ENCODE results near the gene ATP11A. TPM values are rescaled to one million over a fixed set of nuclear protein-coding genes. Genes with fewer than 3 reads are reported as not detected.
A peak's percentile ranks its signal among the peaks of the same experiment; 100 is the strongest.

The ATP11A gene
- total RNA-seq, 6 experiments from 2014 or later = 24.3 to 57.4 (median 33.1) TPM

DNA sequence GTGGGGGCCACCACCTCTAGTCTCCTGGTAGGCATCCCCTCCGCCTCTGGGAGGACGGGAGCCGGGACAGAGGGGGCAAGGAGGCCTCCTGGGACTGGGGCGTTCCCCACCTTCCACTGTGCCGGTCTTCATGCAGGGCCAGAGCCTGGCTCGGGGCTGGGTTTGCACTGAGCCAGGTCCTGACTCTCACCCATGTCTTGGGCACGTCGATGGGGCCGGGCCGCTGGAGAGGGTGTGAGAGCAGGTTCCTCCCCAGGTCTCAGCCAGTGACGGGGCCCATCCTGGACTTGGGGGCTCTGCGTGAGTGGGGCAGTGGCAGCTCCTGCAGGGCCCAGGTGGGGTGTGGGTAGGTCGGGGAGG lies 26.6 kb downstream of the ATP11A start:
- H3K4me3 ChIP-seq = no peak overlapping the region
- ATAC-seq (no peak), DNase-seq (peak in 1 of 3 donors; percentile 42)
- H3K36me3 ChIP-seq = no peaks in the 10 kb centered on the region
- no peak overlapping the region for H3K27ac ChIP-seq
- intact Hi-C loops (cut with DNase I) = no loop called here
- H3K27me3 ChIP-seq = no peaks in the 10 kb centered on the region
- peaks cover 0 to 13% (median 2%) of the 10 kb centered on the region in 4 donors for H3K4me1 ChIP-seq
- WGBS (ENCODE audit: insufficient coverage, low coverage, low lambda C conversion rate, missing lambda C conversion rate) = 100% methylated on average over 1 of the region's 13 CpGs
- TF ChIP-seq, protein P1, sequence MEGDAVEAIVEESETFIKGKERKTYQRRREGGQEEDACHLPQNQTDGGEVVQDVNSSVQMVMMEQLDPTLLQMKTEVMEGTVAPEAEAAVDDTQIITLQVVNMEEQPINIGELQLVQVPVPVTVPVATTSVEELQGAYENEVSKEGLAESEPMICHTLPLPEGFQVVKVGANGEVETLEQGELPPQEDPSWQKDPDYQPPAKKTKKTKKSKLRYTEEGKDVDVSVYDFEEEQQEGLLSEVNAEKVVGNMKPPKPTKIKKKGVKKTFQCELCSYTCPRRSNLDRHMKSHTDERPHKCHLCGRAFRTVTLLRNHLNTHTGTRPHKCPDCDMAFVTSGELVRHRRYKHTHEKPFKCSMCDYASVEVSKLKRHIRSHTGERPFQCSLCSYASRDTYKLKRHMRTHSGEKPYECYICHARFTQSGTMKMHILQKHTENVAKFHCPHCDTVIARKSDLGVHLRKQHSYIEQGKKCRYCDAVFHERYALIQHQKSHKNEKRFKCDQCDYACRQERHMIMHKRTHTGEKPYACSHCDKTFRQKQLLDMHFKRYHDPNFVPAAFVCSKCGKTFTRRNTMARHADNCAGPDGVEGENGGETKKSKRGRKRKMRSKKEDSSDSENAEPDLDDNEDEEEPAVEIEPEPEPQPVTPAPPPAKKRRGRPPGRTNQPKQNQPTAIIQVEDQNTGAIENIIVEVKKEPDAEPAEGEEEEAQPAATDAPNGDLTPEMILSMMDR (IDR thresholded peaks at IDR 0.05) = no peak
- no peak for TF ChIP-seq POLR2A (IDR thresholded peaks at IDR 0.05)
- no peaks in the 10 kb centered on the region for H3K9me3 ChIP-seq

DNA sequence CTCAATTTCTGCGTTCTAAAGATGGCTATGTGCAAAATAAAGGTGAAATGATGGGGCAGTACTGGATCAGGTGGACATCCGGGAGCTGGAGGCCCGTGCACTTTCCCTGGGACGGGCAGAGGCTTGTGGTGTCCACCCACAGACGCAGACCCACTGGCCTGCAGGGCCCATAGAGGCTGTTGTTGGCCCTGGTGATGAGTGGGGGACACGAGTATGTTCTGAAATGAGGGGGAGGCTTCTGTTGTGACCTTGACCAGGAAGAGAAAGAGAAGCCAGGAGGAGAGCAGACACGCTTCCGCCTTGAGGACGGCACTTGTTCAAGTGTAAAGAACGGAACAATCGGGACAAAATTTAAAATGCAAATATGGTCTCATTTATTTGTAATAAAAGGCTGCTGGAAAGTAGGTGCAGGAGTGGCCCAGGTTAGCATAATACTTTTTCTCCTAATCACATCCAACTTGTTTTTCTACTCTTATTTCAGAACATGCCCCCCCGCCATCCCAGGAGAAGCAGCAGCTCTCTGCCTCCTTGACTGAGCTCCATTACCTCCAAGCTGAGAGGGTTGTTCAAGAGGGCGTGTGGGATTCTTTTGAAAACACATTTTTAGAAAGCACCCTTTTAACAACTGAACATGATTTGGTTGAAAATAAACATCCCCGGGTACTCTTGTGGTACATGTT lies 27.1 kb downstream of the ATP11A start:
- 78% methylated on average over 5 of the region's 14 CpGs for WGBS (ENCODE audit: insufficient coverage, low coverage, low lambda C conversion rate, missing lambda C conversion rate)
- TF ChIP-seq POLR2A (IDR thresholded peaks at IDR 0.05) = no peak
- TF ChIP-seq, protein P1 (IDR thresholded peaks at IDR 0.05) = no peak
- H3K27ac ChIP-seq = no peak overlapping the region
- DNase-seq = peak in 1 of 3 donors; percentile 29
- H3K27me3 ChIP-seq = no peaks in the 10 kb centered on the region
- H3K9me3 ChIP-seq = no peaks in the 10 kb centered on the region
- H3K4me1 ChIP-seq = peaks cover 0 to 8% (median 0%) of the 10 kb centered on the region in 4 donors
- no peak overlapping the region for H3K4me3 ChIP-seq
- intact Hi-C loops (cut with DNase I) = no loop called here
- no peak for ATAC-seq
- no peaks in the 10 kb centered on the region for H3K36me3 ChIP-seq

DNA sequence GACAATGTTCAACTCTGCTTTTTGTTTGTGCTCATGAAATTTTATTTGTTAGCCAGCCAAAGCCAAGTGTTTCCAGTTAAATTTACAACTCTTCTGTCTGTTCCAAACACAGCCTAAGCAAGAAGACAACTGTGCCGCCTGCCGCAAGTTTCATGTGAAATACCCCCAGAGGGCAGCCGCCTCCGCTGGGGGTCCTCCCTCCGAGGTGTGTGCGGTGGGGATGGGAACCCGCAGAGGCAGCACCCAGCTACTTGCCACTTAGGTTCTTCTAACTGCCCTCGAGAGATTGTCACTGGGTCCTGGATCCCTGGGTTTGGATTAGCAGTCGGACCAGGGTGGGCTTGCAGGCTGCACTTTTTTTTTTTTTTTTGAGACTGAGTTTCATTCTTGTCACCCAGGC lies 28.5 kb downstream of the ATP11A start:
- no peak overlapping the region for H3K4me3 ChIP-seq
- DNase-seq (peak in 1 of 3 donors; percentile 32), ATAC-seq (no peak)
- peaks cover 0 to 6% (median 2%) of the 10 kb centered on the region in 4 donors for H3K4me1 ChIP-seq
- intact Hi-C loops (cut with DNase I) = no loop called here
- H3K9me3 ChIP-seq = no peaks in the 10 kb centered on the region
- no peaks in the 10 kb centered on the region for H3K27me3 ChIP-seq
- no peak for TF ChIP-seq POLR2A (IDR thresholded peaks at IDR 0.05)
- TF ChIP-seq, protein P1 (IDR thresholded peaks at IDR 0.05) = no peak
- WGBS (ENCODE audit: insufficient coverage, low coverage, low lambda C conversion rate, missing lambda C conversion rate) = 94% methylated on average over 2 of the region's 9 CpGs
- no peaks in the 10 kb centered on the region for H3K36me3 ChIP-seq
- no peak overlapping the region for H3K27ac ChIP-seq

DNA sequence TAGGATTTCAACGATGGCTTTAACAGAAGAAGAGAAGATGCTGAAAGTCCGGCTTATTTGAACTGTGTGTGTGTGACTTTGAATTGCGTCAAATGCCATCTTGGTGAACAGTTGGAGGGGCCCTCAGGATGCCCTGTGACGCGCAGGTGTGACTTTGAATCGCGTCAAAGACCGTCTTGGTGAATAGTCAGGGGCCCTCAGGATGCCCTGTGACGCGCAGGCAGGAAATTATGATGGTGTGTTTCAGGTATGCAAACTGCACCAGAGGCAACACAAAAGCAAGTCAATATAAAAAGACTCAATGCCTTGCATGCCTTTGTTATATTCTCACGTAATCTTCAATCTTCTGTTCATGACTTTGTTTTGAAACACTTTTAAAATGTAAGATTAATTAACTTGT lies 29.2 kb downstream of the ATP11A start:
- ATAC-seq (no peak), DNase-seq (no peak)
- WGBS (ENCODE audit: insufficient coverage, low coverage, low lambda C conversion rate, missing lambda C conversion rate) = 84% methylated on average over 10 of the region's 11 CpGs
- no peaks in the 10 kb centered on the region for H3K27me3 ChIP-seq
- H3K4me1 ChIP-seq = peaks cover 0 to 6% (median 2%) of the 10 kb centered on the region in 4 donors
- H3K9me3 ChIP-seq = no peaks in the 10 kb centered on the region
- no peak overlapping the region for H3K27ac ChIP-seq
- intact Hi-C loops (cut with DNase I) = no loop called here
- TF ChIP-seq, protein P1 (IDR thresholded peaks at IDR 0.05) = no peak
- TF ChIP-seq POLR2A (IDR thresholded peaks at IDR 0.05) = no peak
- H3K36me3 ChIP-seq = no peaks in the 10 kb centered on the region
- H3K4me3 ChIP-seq = no peak overlapping the region
